H1 (cell line): ENCODE results near the gene MOV10L1. TPM values are rescaled to one million over a fixed set of nuclear protein-coding genes. Genes with fewer than 3 reads are reported as not detected.
"Not testable (repeated sequence)": the region's sequence is repeated elsewhere in the genome, so short reads cannot be mapped to it uniquely, and the experiment has no call there.

Source experiments
- CTCF ChIA-PET: fragments of 300-600 bp; sonication (Branson Sonifier 250); formaldehyde crosslinking; loops from one replicate; lab custom pipeline; 2021; ENCODE audit not compliant: partially characterized antibody; lab: Charles Lee
- POLR2A ChIA-PET: fragments of 300-600 bp; sonication (Branson Sonifier 250); formaldehyde crosslinking; loops from one replicate; lab custom pipeline; 2021; ENCODE audit warnings: inconsistent platforms; ENCODE audit not compliant: partially characterized antibody; lab: Charles Lee
- DNase-seq, 2 experiments: peaks; one replicate each; pipeline versions ENCODE4 v3.0.0 to v3.0.0-alpha.2; 2010 to 2022; ENCODE audit warnings: low spot score in 2 of 2, low read depth in 1 of 2, mixed read lengths in 1 of 2
- FAIRE-seq: peaks from 2 replicates; lab custom pipeline; 2011; peaks lifted over from hg19 to GRCh38; lab: Jason Lieb, UNC
- H2AFZ ChIP-seq: 2 replicates; pipeline ENCODE4 v1.8.1; 2012; ENCODE audit warnings: low read length, inconsistent platforms
- H2AK5ac ChIP-seq: 2 replicates; pipeline ENCODE4 v1.6.1; 2013; ENCODE audit warnings: low read depth, low read length
- H2BK120ac ChIP-seq: replicated peaks from 2 replicates; pipeline ENCODE3; 2013; ENCODE audit warnings: low read depth, low read length, inconsistent platforms
- H2BK12ac ChIP-seq: 2 replicates; pipeline ENCODE4 v1.6.1; 2013; ENCODE audit warnings: low read depth, low read length
- H2BK15ac ChIP-seq: 2 replicates; pipeline ENCODE4 v1.6.1; 2013; ENCODE audit warnings: low read length
- H2BK20ac ChIP-seq: 2 replicates; pipeline ENCODE4 v1.6.1; 2013; ENCODE audit warnings: low read length
- H2BK5ac ChIP-seq: 2 replicates; pipeline ENCODE4 v1.6.1; 2013; ENCODE audit warnings: low read depth, low read length
- H3K14ac ChIP-seq: 2 replicates; pipeline ENCODE4 v1.6.1; 2013; ENCODE audit warnings: inconsistent platforms; ENCODE audit not compliant: insufficient read length
- H3K18ac ChIP-seq: 2 replicates; pipeline ENCODE4 v1.6.1; 2013; ENCODE audit warnings: low read length; ENCODE audit errors: extremely low read depth
- H3K23ac ChIP-seq: 2 replicates; pipeline ENCODE4 v1.6.1; 2013; ENCODE audit warnings: inconsistent platforms; ENCODE audit not compliant: insufficient read length
- H3K23me2 ChIP-seq: 2 replicates; pipeline ENCODE4 v1.6.1; 2013; ENCODE audit warnings: low read depth, low read length
- H3K27ac ChIP-seq: 2 replicates; pipeline ENCODE4 v1.6.1; 2011; ENCODE audit warnings: low read depth, low read length, inconsistent platforms
- H3K27me3 ChIP-seq, 4 experiments: replicated peaks in 1 of 4; 1 replicate in 1 of 4; 2 replicates in 3 of 4; pipeline versions ENCODE4 v1.6.1 to v1.8.1; 2011 to 2013; ENCODE audit warnings: low read length in 3 of 4, mild to moderate bottlenecking in 3 of 4, inconsistent platforms in 2 of 4, mixed read lengths in 2 of 4, moderate library complexity in 1 of 4; ENCODE audit not compliant: control insufficient read depth in 3 of 4, insufficient read depth in 3 of 4; ENCODE audit errors: extremely low read depth in 1 of 4
- H3K36me3 ChIP-seq, 4 experiments: 2 replicates each; pipeline versions ENCODE4 v1.6.1 to v1.8.1; 2011 to 2013; ENCODE audit warnings: mild to moderate bottlenecking in 4 of 4, low read length in 3 of 4, moderate library complexity in 2 of 4, control low read depth in 1 of 4, inconsistent platforms in 1 of 4; ENCODE audit not compliant: insufficient read depth in 4 of 4, control insufficient read depth in 2 of 4
- H3K4ac ChIP-seq: replicated peaks from 2 replicates; pipeline ENCODE3; 2013; ENCODE audit warnings: low read length, low read depth, mixed read lengths, inconsistent platforms; ENCODE audit not compliant: insufficient read length
- H3K4me1 ChIP-seq, 4 experiments: replicated peaks in 1 of 4; 1 replicate in 1 of 4; 2 replicates in 3 of 4; pipeline versions ENCODE4 v1.6.1 to v1.8.1; 2011 to 2013; ENCODE audit warnings: low read length in 3 of 4, inconsistent platforms in 2 of 4, mixed read lengths in 1 of 4; ENCODE audit not compliant: insufficient read depth in 4 of 4, control insufficient read depth in 3 of 4
- H3K4me2 ChIP-seq, 2 experiments: 2 replicates each; pipeline versions ENCODE4 v1.6.1 to v1.8.1; 2011 to 2013; ENCODE audit warnings: low read depth in 2 of 2, low read length in 2 of 2, control low read depth in 1 of 2, inconsistent platforms in 1 of 2, mild to moderate bottlenecking in 1 of 2; ENCODE audit not compliant: insufficient read depth in 1 of 2
- H3K4me3 ChIP-seq, 4 experiments: fragments of 200-600, 300-600 bp in 1 of 4; sonication (generic), shearing (Covaris generic), sonication (Bioruptor Twin) in 1 of 4; 2 replicates each; pipeline versions ENCODE4 v1.5.1 to v1.8.1; 2011 to 2016; ENCODE audit warnings: low read length in 4 of 4, low read depth in 3 of 4, control low read depth in 2 of 4, inconsistent platforms in 2 of 4, mild to moderate bottlenecking in 2 of 4, mixed read lengths in 1 of 4, moderate library complexity in 1 of 4; ENCODE audit not compliant: insufficient read depth in 2 of 4; ENCODE audit errors: extremely low read depth in 1 of 4
- H3K56ac ChIP-seq: replicated peaks from 2 replicates; pipeline ENCODE3; 2013; ENCODE audit warnings: low read depth, mild to moderate bottlenecking, mixed read lengths, low read length, inconsistent platforms; ENCODE audit not compliant: insufficient read length
- H3K79me1 ChIP-seq: 2 replicates; pipeline ENCODE4 v1.6.1; 2013; ENCODE audit warnings: low read depth, low read length, control low read depth
- H3K79me2 ChIP-seq, 2 experiments: 2 replicates each; pipeline versions ENCODE4 v1.6.1 to v1.8.1; 2012 to 2013; ENCODE audit warnings: low read length in 2 of 2, mild to moderate bottlenecking in 2 of 2, inconsistent platforms in 1 of 2; ENCODE audit not compliant: insufficient read depth in 2 of 2, control insufficient read depth in 1 of 2
- H3K9ac ChIP-seq, 4 experiments: replicated peaks in 1 of 4; 1 replicate in 1 of 4; 2 replicates in 3 of 4; pipeline versions ENCODE4 v1.6.1 to v1.8.1; 2011 to 2013; ENCODE audit warnings: low read depth in 3 of 4, low read length in 3 of 4, control low read depth in 2 of 4, mild to moderate bottlenecking in 2 of 4, moderate library complexity in 2 of 4, inconsistent platforms in 1 of 4; ENCODE audit errors: extremely low read depth in 1 of 4
- H3K9me3 ChIP-seq, 2 experiments: 2 replicates each; pipeline versions ENCODE4 v1.6.1 to v1.8.1; 2012 to 2013; ENCODE audit warnings: mild to moderate bottlenecking in 2 of 2, moderate library complexity in 2 of 2, control low read depth in 1 of 2, inconsistent platforms in 1 of 2, low read depth in 1 of 2, low read length in 1 of 2, mixed read lengths in 1 of 2; ENCODE audit not compliant: insufficient read depth in 2 of 2
- H4K20me1 ChIP-seq, 2 experiments: replicated peaks in 1 of 2; 2 replicates each; pipeline versions ENCODE3 to v1.8.1; 2011 to 2013; ENCODE audit warnings: inconsistent platforms in 2 of 2, low read length in 2 of 2, mild to moderate bottlenecking in 1 of 2; ENCODE audit not compliant: insufficient read depth in 2 of 2, control insufficient read depth in 1 of 2
- H4K5ac ChIP-seq: 2 replicates; pipeline ENCODE4 v1.6.1; 2013; ENCODE audit warnings: low read length, low read depth, mixed read lengths, inconsistent platforms; ENCODE audit not compliant: insufficient read length
- H4K8ac ChIP-seq: 2 replicates; pipeline ENCODE4 v1.8.0; 2013; ENCODE audit warnings: mild to moderate bottlenecking, moderate library complexity, low read length, inconsistent platforms; ENCODE audit not compliant: insufficient read depth; ENCODE audit errors: extremely low read depth
- H4K91ac ChIP-seq: replicated peaks from 2 replicates; pipeline ENCODE3; 2013; ENCODE audit warnings: low read length, mixed read lengths, inconsistent platforms; ENCODE audit not compliant: insufficient read length
- WGBS, 2 experiments: shearing (Covaris generic) in 1 of 2; methylation state at CpG; one replicate each; pipeline versions ENCODE4 v1.1.6 to v1.1.7; 2013 to 2015; ENCODE audit warnings: low lambda C conversion rate in 2 of 2, mixed read lengths in 2 of 2, inconsistent platforms in 1 of 2, low coverage in 1 of 2, missing lambda C conversion rate in 1 of 2; ENCODE audit not compliant: insufficient replicate concordance in 2 of 2, insufficient coverage in 1 of 2, insufficient read length in 1 of 2; ENCODE audit errors: extremely low coverage in 1 of 2, missing lambda C conversion rate in 1 of 2; 5-methylcytosine and 5-hydroxymethylcytosine counted together
- polyA plus RNA-seq, 7 experiments: library from polyadenylated mRNA; depleted of rRNA in 3 of 7; stranded (reverse) in 5 of 7; unstranded in 2 of 7; fragments of >200 nt in 5 of 7; fragments of 200-250 nt in 2 of 7; gene quantifications; 1 replicate in 5 of 7; 2 replicates in 1 of 7; 4 replicates in 1 of 7; pipeline versions ENCODE4 v1.2.1 to v1.2.3, GENCODE V29; 2011 to 2013; ENCODE audit warnings: missing spikeins in 2 of 7, mixed read lengths in 2 of 7
- total RNA-seq: library from RNA; stranded (reverse); fragmentation: NEBNext Ultra II Directional; extraction: Animal tissue kit (Norgen Biotek cat#: 25700); gene quantifications from 2 replicates; pipeline ENCODE4 v1.2.1, GENCODE V29; 2021

MOV10L1 gene
- total and polyA plus RNA-seq, 2 of the 8 experiments (the other 6 are each of a cell fraction or from before 2014, with no cell fraction given): 0.32 TPM; not detected in 1

DNA sequence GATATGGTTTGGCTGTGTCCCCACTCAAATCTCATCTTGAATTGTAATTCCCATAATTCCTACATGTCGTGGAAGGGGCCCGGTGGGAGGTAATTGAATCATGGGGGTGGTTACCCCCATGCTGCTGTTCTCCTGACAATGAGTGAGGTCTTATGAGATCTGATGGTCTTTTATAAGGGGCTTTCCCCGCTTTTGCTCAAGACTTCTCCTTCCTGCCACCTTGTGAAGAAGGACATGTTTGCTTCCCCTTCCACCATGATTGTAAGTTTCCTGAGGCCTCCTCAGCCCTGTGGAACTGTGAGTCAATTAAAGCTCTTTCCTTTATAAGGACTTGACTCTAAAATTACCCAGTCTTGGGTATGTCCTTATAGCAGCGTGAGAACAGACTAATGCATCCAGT lies 2.8 kb upstream of the MOV10L1 start:
- H4K8ac ChIP-seq, CTCF ChIA-PET, H3K9ac ChIP-seq, H2AFZ ChIP-seq, H3K4ac ChIP-seq, H3K79me2 ChIP-seq, H3K27me3 ChIP-seq, H3K27ac ChIP-seq, H2BK20ac ChIP-seq, H4K5ac ChIP-seq, H3K36me3 ChIP-seq, H3K23me2 ChIP-seq, H3K4me2 ChIP-seq, H4K91ac ChIP-seq, H3K4me3 ChIP-seq, H3K9me3 ChIP-seq, DNase-seq, H2BK5ac ChIP-seq, FAIRE-seq, H3K23ac ChIP-seq, H2AK5ac ChIP-seq, H2BK15ac ChIP-seq, H3K56ac ChIP-seq, H2BK120ac ChIP-seq, H3K14ac ChIP-seq, H2BK12ac ChIP-seq, H3K18ac ChIP-seq, H4K20me1 ChIP-seq, POLR2A ChIA-PET, H3K79me1 ChIP-seq: not testable (repeated sequence)
- WGBS, 2 experiments: 86% methylated on average over 4 of the region's 4 CpGs; no CpG with 5 or more reads in 1 of the 2 experiments
- peaks cover 0 to 14% (median 7%) of the 10 kb centered on the region in 4 experiments; a peak in 5 of 7 replicates for H3K4me1 ChIP-seq
